BLaER1 treated with 17β-estradiol and CSF1 and Interleukin-3, amounts not matched to agents 10 nM and 100 nM (cell line): ENCODE measurements around the gene DHPS.
"Not testable (repeated sequence)": the region's sequence is repeated elsewhere in the genome, so short reads cannot be mapped to it uniquely, and the experiment has no call there.

Source experiments
- H3K27ac ChIP-seq, 11 experiments: shearing (Covaris generic); formaldehyde crosslinking; 2 replicates each; pipeline ENCODE4 v1.8.1; 2022
- H3K27me3 ChIP-seq, 11 experiments: shearing (Covaris generic); formaldehyde crosslinking; 2 replicates each; pipeline ENCODE4 v1.8.1; 2022
- H3K36me3 ChIP-seq, 11 experiments: shearing (Covaris generic); formaldehyde crosslinking; 2 replicates each; pipeline ENCODE4 v1.8.1; 2022
- H3K4me1 ChIP-seq, 10 experiments: shearing (Covaris generic); formaldehyde crosslinking; 2 replicates each; pipeline ENCODE4 v1.8.1; 2022
- H3K4me2 ChIP-seq, 11 experiments: shearing (Covaris generic); formaldehyde crosslinking; 2 replicates each; pipeline ENCODE4 v1.8.1; 2022
- H3K4me3 ChIP-seq, 10 experiments: shearing (Covaris generic); formaldehyde crosslinking; 2 replicates each; pipeline ENCODE4 v1.8.1; 2022
- H3K9ac ChIP-seq, 11 experiments: shearing (Covaris generic); formaldehyde crosslinking; 2 replicates each; pipeline ENCODE4 v1.8.1; 2022
- H3K9me3 ChIP-seq, 11 experiments: shearing (Covaris generic); formaldehyde crosslinking; replicated peaks in 1 of 11; 2 replicates each; pipeline ENCODE4 v1.8.1; 2022
- H4K20me1 ChIP-seq, 11 experiments: shearing (Covaris generic); formaldehyde crosslinking; 2 replicates each; pipeline ENCODE4 v1.8.1; 2022
- Cebpa-rat ChIP-seq, 11 experiments: shearing (Covaris generic); IDR thresholded peaks; 2 replicates each; pipeline ENCODE4 v1.8.1; 2022

The DHPS gene

DNA sequence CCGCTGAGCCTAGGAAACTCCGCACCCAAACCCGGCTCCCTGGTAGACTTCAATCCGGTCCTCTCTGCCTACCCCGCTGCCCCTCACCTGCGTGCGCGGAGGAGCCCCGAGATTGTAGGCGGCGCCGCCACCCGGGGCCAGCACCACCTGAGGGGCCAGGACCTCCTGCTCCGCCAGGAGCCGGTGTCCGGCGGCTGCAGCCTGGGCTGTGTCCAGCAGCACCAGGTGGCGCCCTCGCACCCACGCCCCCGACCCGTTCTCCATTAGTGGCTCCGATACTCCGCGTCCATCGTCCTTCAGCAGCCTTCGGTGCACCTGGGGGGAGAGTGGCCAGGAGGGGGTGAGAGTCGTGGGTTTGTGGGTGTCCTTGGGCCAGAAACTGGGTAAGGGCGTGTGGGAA lies 33.6 kb downstream of the DHPS start:
- no peak for TF ChIP-seq Cebpa-rat (IDR thresholded peaks at IDR 0.05)
- Histone ChIP-seq H3K36me3 (peaks cover 31 to 91% (median 58%) of the 10 kb centered on the region in 11 experiments), H4K20me1 (peaks cover 0 to 13% (median 0%) of the 10 kb centered on the region in 11 experiments; a peak in 3 of 22 replicates), H3K4me2 (no peak overlapping the region), H3K27ac (no peak overlapping the region), H3K9ac (no peak overlapping the region), H3K4me3 (no peak overlapping the region), H3K4me1 (peaks cover 0 to 21% (median 13%) of the 10 kb centered on the region in 10 experiments; a peak in 16 of 20 replicates), H3K9me3 (peaks cover 0 to 6% (median 0%) of the 10 kb centered on the region in 11 experiments; a peak in 5 of 22 replicates), H3K27me3 (no peaks in the 10 kb centered on the region)

DNA sequence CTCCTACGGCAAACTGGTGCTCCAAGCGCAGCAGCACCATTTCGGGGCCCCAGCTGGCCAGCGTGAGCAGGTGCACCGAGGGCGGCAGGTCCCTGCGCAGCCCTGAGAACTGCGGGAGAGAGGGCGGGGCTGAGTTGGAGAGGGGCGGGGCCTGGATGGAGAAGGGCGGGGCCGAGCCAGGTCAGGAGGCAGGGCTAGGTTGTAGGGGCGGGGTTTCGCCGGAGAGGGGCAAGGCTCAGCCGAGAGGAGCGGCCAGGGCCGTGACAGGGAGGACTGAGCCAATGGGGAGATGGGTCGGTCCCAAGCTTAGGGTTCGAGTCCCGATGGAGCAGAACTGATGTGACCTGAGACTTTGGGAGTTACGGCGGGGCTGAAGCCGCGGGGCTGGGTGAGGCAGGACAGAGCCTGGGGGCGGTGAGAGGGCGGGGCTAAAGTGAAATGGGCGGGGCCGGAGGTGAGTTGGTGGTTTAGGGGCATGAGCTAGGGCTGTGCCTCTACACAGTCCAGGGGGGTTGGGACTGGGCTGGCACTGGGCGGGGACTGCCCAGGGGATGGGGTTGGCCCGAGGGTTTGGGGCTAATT lies 34.1 kb downstream of the DHPS start:
- Histone ChIP-seq H3K36me3 (peaks cover 30 to 86% (median 55%) of the 10 kb centered on the region in 11 experiments), H3K9me3 (peaks cover 0 to 6% (median 0%) of the 10 kb centered on the region in 11 experiments; a peak in 5 of 22 replicates), H3K4me3 (no peak overlapping the region), H3K4me1 (peaks cover 0 to 21% (median 13%) of the 10 kb centered on the region in 10 experiments; a peak in 16 of 20 replicates), H3K27me3 (no peaks in the 10 kb centered on the region), H3K4me2 (peak overlapping the region in 8 of 11 experiments; percentile 21 to 64 (median 58); a peak in 11 of 22 replicates), H3K9ac (no peak overlapping the region), H3K27ac (peak overlapping the region in 1 of 11 experiments; percentile 45; a peak in 2 of 22 replicates), H4K20me1 (peaks cover 0 to 13% (median 0%) of the 10 kb centered on the region in 11 experiments; a peak in 3 of 22 replicates)
- no peak for TF ChIP-seq Cebpa-rat (IDR thresholded peaks at IDR 0.05)

- no peaks in the 10 kb centered on the region for H3K27me3 ChIP-seq
- no peak for TF ChIP-seq Cebpa-rat (IDR thresholded peaks at IDR 0.05)
- H4K20me1 ChIP-seq, result peaks cover 0 to 13% (median 0%) of the 10 kb centered on the region in 11 experiments; a peak in 3 of 22 replicates
- H3K9me3 ChIP-seq, result peaks cover 0 to 6% (median 0%) of the 10 kb centered on the region in 11 experiments; a peak in 5 of 22 replicates
- H3K4me2 ChIP-seq, result peak overlapping the region in 9 of 11 experiments; percentile 21 to 64 (median 56); a peak in 17 of 22 replicates
- no peak overlapping the region for H3K4me3 ChIP-seq
- peak overlapping the region in 3 of 11 experiments; percentile 23 to 44 (median 29); a peak in 1 of 22 replicates for H3K9ac ChIP-seq
- peaks cover 0 to 21% (median 13%) of the 10 kb centered on the region in 10 experiments; a peak in 16 of 20 replicates for H3K4me1 ChIP-seq
- H3K27ac ChIP-seq, result peak overlapping the region in 3 of 11 experiments; percentile 23 to 45 (median 28); a peak in 4 of 22 replicates
- peaks cover 25 to 85% (median 50%) of the 10 kb centered on the region in 11 experiments for H3K36me3 ChIP-seq
Observed at GRCh38 chr19:12647047-12647446, 34.6 kb downstream of the DHPS start.

GRCh38 chr19:12646551-12646950 lies 35.1 kb downstream of the DHPS start:
- Histone ChIP-seq H3K36me3 (peaks cover 20 to 81% (median 46%) of the 10 kb centered on the region in 11 experiments), H4K20me1 (peaks cover 0 to 14% (median 0%) of the 10 kb centered on the region in 11 experiments; a peak in 3 of 22 replicates), H3K4me3 (no peak overlapping the region), H3K27me3 (no peaks in the 10 kb centered on the region), H3K4me1 (peaks cover 0 to 21% (median 13%) of the 10 kb centered on the region in 10 experiments; a peak in 16 of 20 replicates), H3K27ac (peak overlapping the region in 4 of 11 experiments; percentile 18 to 53 (median 44); a peak in 5 of 22 replicates), H3K9ac (peak overlapping the region in 3 of 11 experiments; percentile 23 to 44 (median 29); a peak in 1 of 22 replicates), H3K9me3 (peaks cover 0 to 6% (median 0%) of the 10 kb centered on the region in 11 experiments; a peak in 5 of 22 replicates), H3K4me2 (peak overlapping the region in 9 of 11 experiments; percentile 21 to 64 (median 56); a peak in 16 of 22 replicates)
- no peak for TF ChIP-seq Cebpa-rat (IDR thresholded peaks at IDR 0.05)

DNA sequence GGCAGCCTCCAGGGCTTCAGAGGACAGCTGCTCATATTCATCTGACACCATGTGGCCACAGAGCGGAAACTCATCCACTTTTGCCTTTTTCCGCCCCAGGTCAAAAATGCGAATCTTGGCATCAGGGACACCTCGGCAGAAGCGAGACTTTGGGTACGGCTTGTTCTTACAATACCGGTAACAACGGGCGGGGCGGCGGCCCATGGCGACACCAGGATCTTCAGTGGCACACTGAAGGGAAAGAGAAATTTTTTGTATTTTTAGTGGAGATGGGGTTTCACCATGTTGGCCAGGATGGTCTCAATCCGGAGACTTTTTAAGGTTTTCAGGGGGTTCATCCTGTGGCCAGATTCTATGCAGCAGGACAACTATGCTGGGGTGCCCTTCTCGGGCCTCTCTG lies 38.0 kb downstream of the DHPS start:
- not testable (repeated sequence) for H3K9ac ChIP-seq, H3K27me3 ChIP-seq, H3K27ac ChIP-seq, H3K4me3 ChIP-seq, H3K4me2 ChIP-seq, H3K9me3 ChIP-seq
- H3K4me1 ChIP-seq, result peaks cover 5 to 27% (median 23%) of the 10 kb centered on the region in 10 experiments; a peak in 19 of 20 replicates
- H4K20me1 ChIP-seq, result peaks cover 0 to 19% (median 0%) of the 10 kb centered on the region in 11 experiments; a peak in 3 of 22 replicates
- peaks cover 9 to 67% (median 30%) of the 10 kb centered on the region in 11 experiments for H3K36me3 ChIP-seq

DNA sequence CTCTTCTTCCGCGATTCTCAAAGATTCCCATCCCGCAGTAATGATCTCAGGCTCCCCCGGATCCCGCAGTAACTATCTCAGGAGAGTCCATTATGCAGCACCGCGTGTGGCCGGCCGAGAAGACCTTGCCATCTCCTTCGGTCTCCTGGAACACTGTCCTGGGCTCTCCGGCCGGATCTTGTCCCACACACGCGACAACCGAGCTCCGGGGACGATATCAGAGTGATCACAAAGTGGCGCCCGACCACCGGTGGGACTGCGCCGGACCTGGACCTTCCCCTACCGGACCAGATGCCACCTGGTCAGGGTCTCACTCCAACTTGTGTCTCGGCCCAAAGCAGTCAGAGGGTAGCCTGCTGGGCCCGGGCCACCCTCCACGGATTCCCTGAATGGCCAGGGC lies 39.2 kb downstream of the DHPS start:
- Histone ChIP-seq H3K9me3 (no peaks in the 10 kb centered on the region), H3K9ac (no peak overlapping the region), H3K36me3 (peaks cover 7 to 64% (median 22%) of the 10 kb centered on the region in 11 experiments; a peak in 19 of 22 replicates), H4K20me1 (peaks cover 0 to 19% (median 0%) of the 10 kb centered on the region in 11 experiments; a peak in 3 of 22 replicates), H3K4me1 (peaks cover 5 to 24% (median 21%) of the 10 kb centered on the region in 10 experiments; a peak in 19 of 20 replicates), H3K27ac (no peak overlapping the region), H3K4me2 (no peak overlapping the region), H3K4me3 (no peak overlapping the region), H3K27me3 (no peaks in the 10 kb centered on the region)
- TF ChIP-seq Cebpa-rat (IDR thresholded peaks at IDR 0.05), result no peak

GRCh38 chr19:12641456-12641855 lies 40.2 kb downstream of the DHPS start:
- Histone ChIP-seq H3K27ac (no peak overlapping the region), H3K27me3 (no peaks in the 10 kb centered on the region), H3K9me3 (no peaks in the 10 kb centered on the region), H3K4me3 (no peak overlapping the region), H3K36me3 (peaks cover 7 to 63% (median 19%) of the 10 kb centered on the region in 11 experiments; a peak in 18 of 22 replicates), H3K4me2 (no peak overlapping the region), H4K20me1 (peaks cover 0 to 10% (median 0%) of the 10 kb centered on the region in 11 experiments; a peak in 2 of 22 replicates), H3K9ac (no peak overlapping the region), H3K4me1 (peaks cover 5 to 15% (median 11%) of the 10 kb centered on the region in 10 experiments; a peak in 19 of 20 replicates)
- no peak for TF ChIP-seq Cebpa-rat (IDR thresholded peaks at IDR 0.05)

GRCh38 chr19:12639901-12640613 lies 41.6 kb downstream of the DHPS start:
- TF ChIP-seq Cebpa-rat (IDR thresholded peaks at IDR 0.05), result no peak
- peak overlapping the region in 4 of 10 experiments; percentile 27 to 51 (median 37); a peak in 7 of 20 replicates for H3K4me3 ChIP-seq
- H3K4me2 ChIP-seq, result peak overlapping the region; percentile 68 to 94 (median 79)

More at GRCh38 chr19:12639901-12640613, 41.6 kb downstream of the DHPS start:
- Histone ChIP-seq H3K27ac (peak overlapping the region in 10 of 11 experiments; percentile 29 to 71 (median 55); a peak in 17 of 22 replicates), H4K20me1 (peaks cover 0 to 8% (median 0%) of the 10 kb centered on the region in 11 experiments; a peak in 2 of 22 replicates), H3K36me3 (peaks cover 7 to 53% (median 15%) of the 10 kb centered on the region in 11 experiments; a peak in 18 of 22 replicates), H3K4me1 (peaks cover 5 to 14% (median 10%) of the 10 kb centered on the region in 10 experiments; a peak in 19 of 20 replicates), H3K9ac (peak overlapping the region in 10 of 11 experiments; percentile 15 to 70 (median 59); a peak in 19 of 22 replicates), H3K9me3 (no peaks in the 10 kb centered on the region), H3K27me3 (no peaks in the 10 kb centered on the region)
